Tibial nerve (tissue), 4 donors: Measurements from ENCODE around the gene NEU1.
"Not testable (repeated sequence)": the region's sequence is repeated elsewhere in the genome, so short reads cannot be mapped to it uniquely, and the experiment has no call there.

Source experiments
- EP300 ChIP-seq, 2 donors: sonication (generic); formaldehyde crosslinking; IDR thresholded peaks; one replicate each; pipeline ENCODE4 v1.6.1; 2017; ENCODE audit warnings: antibody characterized with exemption in 2 of 2, mild to moderate bottlenecking in 1 of 2
- POLR2A ChIP-seq, 2 donors: fragments of 450-650 bp; IDR thresholded peaks; one replicate each; pipeline ENCODE4 v1.6.1; 2017; ENCODE audit warnings: antibody characterized with exemption in 2 of 2, mild to moderate bottlenecking in 2 of 2, moderate library complexity in 2 of 2
- TF ChIP-seq, protein P1 (sequence below), 5 experiments: fragments of 200-600 bp in 3 of 5; fragments of 450-650 bp in 2 of 5; sonication (generic) in 3 of 5; IDR thresholded peaks; one replicate each; pipeline ENCODE4 v1.5.1; 2016 to 2019; ENCODE audit warnings: antibody characterized with exemption in 5 of 5, mild to moderate bottlenecking in 3 of 5, moderate library complexity in 2 of 5

DNA sequence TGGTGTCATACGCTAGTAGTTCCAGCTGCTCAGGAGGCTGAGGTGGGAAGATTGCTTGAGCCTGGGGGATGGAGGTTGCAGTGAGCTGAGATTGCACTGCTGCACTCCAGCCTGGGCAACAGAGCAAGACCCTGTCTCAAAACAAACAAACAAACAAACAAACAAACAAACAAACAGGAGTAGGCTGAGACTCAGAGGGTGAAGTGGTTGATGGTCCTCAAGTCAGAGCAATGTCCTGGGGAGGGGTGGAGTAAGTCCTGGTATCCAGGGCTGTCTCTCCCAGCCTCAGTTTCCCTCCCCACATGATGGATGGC, 6.0 kb upstream of the NEU1 start:
- TF ChIP-seq POLR2A, EP300 (IDR thresholded peaks at IDR 0.05): not testable (repeated sequence)
- TF ChIP-seq, protein P1, sequence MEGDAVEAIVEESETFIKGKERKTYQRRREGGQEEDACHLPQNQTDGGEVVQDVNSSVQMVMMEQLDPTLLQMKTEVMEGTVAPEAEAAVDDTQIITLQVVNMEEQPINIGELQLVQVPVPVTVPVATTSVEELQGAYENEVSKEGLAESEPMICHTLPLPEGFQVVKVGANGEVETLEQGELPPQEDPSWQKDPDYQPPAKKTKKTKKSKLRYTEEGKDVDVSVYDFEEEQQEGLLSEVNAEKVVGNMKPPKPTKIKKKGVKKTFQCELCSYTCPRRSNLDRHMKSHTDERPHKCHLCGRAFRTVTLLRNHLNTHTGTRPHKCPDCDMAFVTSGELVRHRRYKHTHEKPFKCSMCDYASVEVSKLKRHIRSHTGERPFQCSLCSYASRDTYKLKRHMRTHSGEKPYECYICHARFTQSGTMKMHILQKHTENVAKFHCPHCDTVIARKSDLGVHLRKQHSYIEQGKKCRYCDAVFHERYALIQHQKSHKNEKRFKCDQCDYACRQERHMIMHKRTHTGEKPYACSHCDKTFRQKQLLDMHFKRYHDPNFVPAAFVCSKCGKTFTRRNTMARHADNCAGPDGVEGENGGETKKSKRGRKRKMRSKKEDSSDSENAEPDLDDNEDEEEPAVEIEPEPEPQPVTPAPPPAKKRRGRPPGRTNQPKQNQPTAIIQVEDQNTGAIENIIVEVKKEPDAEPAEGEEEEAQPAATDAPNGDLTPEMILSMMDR (IDR thresholded peaks at IDR 0.05), result not testable (repeated sequence)
